Lung (tissue), 12 donors: ENCODE measurements around the gene BCL2. TPM values are rescaled to one million over a fixed set of nuclear protein-coding genes. Genes with fewer than 3 reads are reported as not detected.
A peak's percentile ranks its signal among the peaks of the same experiment; 100 is the strongest.

Source experiments
- ATAC-seq: fragments of 200-7000 bp; cut with Tn5 transposase; one replicate; pipeline ENCODE4 v1.9.1; 2020; ENCODE audit warnings: moderate number of reproducible peaks; ENCODE audit not compliant: insufficient read depth, low FRiP score
- DNase-seq, 3 donors: peaks; one replicate each; pipeline ENCODE4 v3.0.0-alpha.2; 2013 to 2017
- H3K27ac ChIP-seq, 2 donors: one replicate each; pipeline ENCODE4 v1.5.1; 2013; ENCODE audit warnings: mild to moderate bottlenecking in 2 of 2, moderate library complexity in 2 of 2, control low read depth in 1 of 2, inconsistent platforms in 1 of 2, low read depth in 1 of 2, low read length in 1 of 2
- H3K27me3 ChIP-seq, 3 donors: one replicate each; pipeline ENCODE4 v1.5.1; 2013; ENCODE audit warnings: low read length in 2 of 3; ENCODE audit not compliant: control insufficient read depth in 3 of 3, insufficient read depth in 3 of 3
- H3K36me3 ChIP-seq, 4 donors: one replicate each; pipeline ENCODE4 v1.5.1; 2013; ENCODE audit warnings: low read length in 4 of 4, mild to moderate bottlenecking in 1 of 4, moderate library complexity in 1 of 4; ENCODE audit not compliant: control insufficient read depth in 4 of 4, insufficient read depth in 4 of 4
- H3K4me1 ChIP-seq, 5 donors: one replicate each; pipeline ENCODE4 v1.5.1; 2013; ENCODE audit warnings: low read length in 5 of 5, mild to moderate bottlenecking in 2 of 5, moderate library complexity in 1 of 5; ENCODE audit not compliant: control insufficient read depth in 5 of 5, insufficient read depth in 5 of 5
- H3K4me3 ChIP-seq: one replicate; pipeline ENCODE4 v1.5.1; 2013; ENCODE audit warnings: mild to moderate bottlenecking, control low read depth, moderate library complexity
- H3K9ac ChIP-seq, 2 donors: one replicate each; pipeline ENCODE4 v1.5.1; 2013; ENCODE audit warnings: low read length in 2 of 2, control low read depth in 1 of 2; ENCODE audit not compliant: insufficient read depth in 1 of 2
- H3K9me3 ChIP-seq, 4 donors: one replicate each; pipeline ENCODE4 v1.5.1; 2013; ENCODE audit warnings: low read length in 3 of 4, mild to moderate bottlenecking in 1 of 4, moderate library complexity in 1 of 4; ENCODE audit not compliant: control insufficient read depth in 4 of 4, insufficient read depth in 3 of 4
- CTCF ChIP-seq: IDR thresholded peaks from 2 replicates; pipeline ENCODE4 v1.5.1; 2012; ENCODE audit warnings: mild to moderate bottlenecking; ENCODE audit errors: control extremely low read depth, extremely low read depth
- WGBS, 2 donors: extraction: QIAGEN DNeasy Blood & Tissue Kit; methylation state at CpG; one replicate each; pipeline ENCODE4 v1.1.7; 2013; 5-methylcytosine and 5-hydroxymethylcytosine counted together
- polyA plus RNA-seq, 2 donors: library from polyadenylated mRNA; stranded (reverse); fragments of 200-250 nt; gene quantifications; one replicate each; pipeline ENCODE4 v1.2.1, GENCODE V29; 2013
- total RNA-seq, 2 donors: library from RNA; depleted of rRNA in 1 of 2; stranded (reverse); fragments of >200 nt in 1 of 2; gene quantifications; one replicate each; pipeline ENCODE4 v1.2.1, GENCODE V29; 2014 to 2021
- donor health status: control.
- donor health status: control.
- donor health status: Bipolar disorder and iron deficiency.
- donor health status: healthy.
- donor health status: DM: yes; HTN: yes; CAD: no.

The BCL2 gene
- total and polyA plus RNA-seq, 4 donors, result 1.5 to 30.9 (median 5.3) TPM

DNA sequence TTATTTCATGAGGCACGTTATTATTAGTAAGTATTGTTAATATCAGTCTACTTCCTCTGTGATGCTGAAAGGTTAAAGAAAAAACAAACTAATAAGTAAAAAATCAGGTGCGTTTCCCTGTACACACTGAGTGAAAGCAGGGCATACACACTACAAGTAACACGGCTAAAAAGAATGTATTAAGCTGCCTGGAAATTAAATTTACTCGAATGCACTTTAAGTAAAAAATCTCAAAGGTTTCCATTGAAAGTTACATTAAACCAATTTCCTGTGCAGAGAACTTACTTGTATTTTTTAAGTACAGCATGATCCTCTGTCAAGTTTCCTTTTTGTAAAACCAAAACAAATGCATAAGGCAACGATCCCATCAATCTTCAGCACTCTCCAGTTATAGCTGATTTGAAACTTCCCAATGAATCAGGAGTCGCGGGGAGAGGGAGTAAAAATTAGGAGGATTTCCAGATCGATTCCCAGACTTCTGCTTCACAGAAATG, 633 bp downstream of the BCL2 start:
- DNase-seq, result peak in 1 of 3 donors; percentile 71
- no peak for TF ChIP-seq CTCF
- Histone ChIP-seq H3K27me3 (no peaks in the 10 kb centered on the region), H3K36me3 (no peaks in the 10 kb centered on the region), H3K27ac (no peak overlapping the region), H3K4me1 (peaks cover 0 to 41% (median 5%) of the 10 kb centered on the region in 5 donors), H3K4me3 (peak overlapping the region; percentile 54), H3K9ac (peak overlapping the region; percentile 54 to 65), H3K9me3 (no peaks in the 10 kb centered on the region)
- ATAC-seq, result no peak
- WGBS, 2 donors, result 0 to 1% methylated on average over 8 of the region's 8 CpGs

DNA sequence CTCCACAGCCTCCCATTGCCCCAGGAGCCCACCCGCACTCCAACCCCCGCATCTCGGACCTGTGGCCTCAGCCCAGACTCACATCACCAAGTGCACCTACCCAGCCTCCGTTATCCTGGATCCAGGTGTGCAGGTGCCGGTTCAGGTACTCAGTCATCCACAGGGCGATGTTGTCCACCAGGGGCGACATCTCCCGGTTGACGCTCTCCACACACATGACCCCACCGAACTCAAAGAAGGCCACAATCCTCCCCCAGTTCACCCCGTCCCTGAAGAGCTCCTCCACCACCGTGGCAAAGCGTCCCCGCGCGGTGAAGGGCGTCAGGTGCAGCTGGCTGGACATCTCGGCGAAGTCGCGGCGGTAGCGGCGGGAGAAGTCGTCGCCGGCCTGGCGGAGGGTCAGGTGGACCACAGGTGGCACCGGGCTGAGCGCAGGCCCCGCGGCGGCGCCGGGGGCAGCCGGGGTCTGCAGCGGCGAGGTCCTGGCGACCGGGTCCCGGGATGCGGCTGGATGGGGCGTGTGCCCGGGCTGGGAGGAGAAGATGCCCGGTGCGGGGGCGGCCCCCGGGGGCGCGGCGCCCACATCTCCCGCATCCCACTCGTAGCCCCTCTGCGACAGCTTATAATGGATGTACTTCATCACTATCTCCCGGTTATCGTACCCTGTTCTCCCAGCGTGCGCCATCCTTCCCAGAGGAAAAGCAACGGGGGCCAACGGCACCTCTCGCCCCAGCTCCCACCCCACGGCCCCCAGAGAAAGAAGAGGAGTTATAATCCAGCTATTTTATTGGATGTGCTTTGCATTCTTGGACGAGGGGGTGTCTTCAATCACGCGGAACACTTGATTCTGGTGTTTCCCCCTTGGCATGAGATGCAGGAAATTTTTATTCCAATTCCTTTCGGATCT, 1.3 kb downstream of the BCL2 start:
- peak; percentile 18 for TF ChIP-seq CTCF
- peak; percentile 23 for ATAC-seq
- no peaks in the 10 kb centered on the region for H3K9me3 ChIP-seq
- H3K27ac ChIP-seq, result peak overlapping the region in 1 of 2 donors; percentile 28
- H3K27me3 ChIP-seq, result no peaks in the 10 kb centered on the region
- peak overlapping the region; percentile 27 to 54 for H3K9ac ChIP-seq
- DNase-seq, result peak; percentile 39 to 64 (median 59)
- 8 to 10% methylated on average over 60 to 66 of the region's 66 CpGs for WGBS, 2 donors
- H3K4me1 ChIP-seq, result peaks cover 0 to 46% (median 5%) of the 10 kb centered on the region in 5 donors
- peak overlapping the region; percentile 30 for H3K4me3 ChIP-seq
- H3K36me3 ChIP-seq, result no peaks in the 10 kb centered on the region

- Histone ChIP-seq H3K4me1 (peaks cover 0 to 48% (median 5%) of the 10 kb centered on the region in 5 donors), H3K4me3 (peak overlapping the region; percentile 30), H3K27me3 (no peaks in the 10 kb centered on the region), H3K27ac (no peak overlapping the region), H3K9me3 (no peaks in the 10 kb centered on the region), H3K36me3 (no peaks in the 10 kb centered on the region), H3K9ac (no peak overlapping the region)
- no peak for DNase-seq
- TF ChIP-seq CTCF, result no peak
- no peak for ATAC-seq
- 76 to 82% methylated on average over 10 of the region's 10 CpGs for WGBS, 2 donors
Measured at GRCh38 chr18:63317556-63317946, 2.0 kb downstream of the BCL2 start.
